CMK (cell line): ENCODE measurements around the gene TEKT1.
A peak's percentile ranks its signal among the peaks of the same experiment; 100 is the strongest.

Source experiments
- DNase-seq: peaks from one replicate; pipeline ENCODE4 v3.0.0-alpha.2; 2010; ENCODE audit warnings: low read depth

Gene TEKT1

GRCh38 chr17:6757747-6758146 is 73.8 kb downstream of the TEKT1 start:
- no peak for DNase-seq

- no peak for DNase-seq
Observed at GRCh38 chr17:6756425-6757031, 75.0 kb downstream of the TEKT1 start.

- DNase-seq, result no peak
Observed at GRCh38 chr17:6755731-6756184, 75.8 kb downstream of the TEKT1 start, which contains the start of gene XAF1. XAF1 (plus strand) TSS chr17:6756046; CDS start chr17:6756079, 33 bp downstream.

- no peak for DNase-seq
Observed at GRCh38 chr17:6755281-6755680, 76.2 kb downstream of the TEKT1 start.

GRCh38 chr17:6753546-6753945 is 78.0 kb downstream of the TEKT1 start:
- no peak for DNase-seq

- peak; percentile 68 for DNase-seq
Observed at GRCh38 chr17:6753006-6753445, 78.5 kb downstream of the TEKT1 start.

GRCh38 chr17:6752068-6752909 is 79.2 kb downstream of the TEKT1 start:
- peak; percentile 71 for DNase-seq

- DNase-seq, result no peak
Observed at GRCh38 chr17:6749519-6749918, 82.0 kb downstream of the TEKT1 start.

GRCh38 chr17:6748617-6749016 is 82.9 kb downstream of the TEKT1 start:
- no peak for DNase-seq
